Measurements from ENCODE around the gene NOL9. TPM values are rescaled to one million over a fixed set of nuclear protein-coding genes. Genes with fewer than 3 reads are reported as not detected.

Gene NOL9
- total RNA-seq, 4 donors from 2014 or later = 14.3 to 24.3 (median 15.3) TPM

- TF ChIP-seq CTCF (IDR thresholded peaks at IDR 0.05; ENCODE audit: low read depth) = no peak
Measured at GRCh38 chr1:6592865-6593593, 38.7 kb upstream of the NOL9 start.

- TF ChIP-seq CTCF (IDR thresholded peaks at IDR 0.05; ENCODE audit: low read depth) = no peak
Measured at GRCh38 chr1:6592441-6592840, 38.1 kb upstream of the NOL9 start.

- no peak for TF ChIP-seq CTCF (IDR thresholded peaks at IDR 0.05; ENCODE audit: low read depth)
Measured at GRCh38 chr1:6591644-6592043, 37.3 kb upstream of the NOL9 start.

- TF ChIP-seq CTCF (IDR thresholded peaks at IDR 0.05; ENCODE audit: low read depth) = no peak
Measured at GRCh38 chr1:6591222-6591621, 36.9 kb upstream of the NOL9 start.

GRCh38 chr1:6590046-6590445 is 35.7 kb upstream of the NOL9 start:
- no peak for TF ChIP-seq CTCF (IDR thresholded peaks at IDR 0.05; ENCODE audit: low read depth)

GRCh38 chr1:6588893-6589520 is 34.7 kb upstream of the NOL9 start:
- no peak for TF ChIP-seq CTCF (IDR thresholded peaks at IDR 0.05; ENCODE audit: low read depth)

GRCh38 chr1:6588128-6588892 is 34.0 kb upstream of the NOL9 start:
- TF ChIP-seq CTCF (IDR thresholded peaks at IDR 0.05; ENCODE audit: low read depth) = no peak

All from subcutaneous adipose tissue (tissue), 4 donors.